SK-N-SH treated with all-trans-retinoic acid at 6 μM for 48 hours (cell line): ENCODE data around the gene CTNS.
"Not testable (repeated sequence)": the region's sequence is repeated elsewhere in the genome, so short reads cannot be mapped to it uniquely, and the experiment has no call there.

Experiments used
- ATAC-seq: fragments of 200-7000 bp; cut with Tn5 transposase; 3 replicates; pipeline ENCODE4 v1.9.1; 2020; ENCODE audit warnings: mild to moderate bottlenecking, moderate library complexity
- ARNTL ChIP-seq: fragments of 450-650 bp; formaldehyde crosslinking; IDR thresholded peaks from 2 replicates; pipeline ENCODE4 v1.5.0; 2020; ENCODE audit warnings: low read depth, mild to moderate bottlenecking, moderate library complexity, borderline replicate concordance
- BACH2 ChIP-seq: fragments of 250-450 bp; sonication (Bioruptor Pico); IDR thresholded peaks from 2 replicates; pipeline ENCODE4 v1.9.0; 2021; ENCODE audit warnings: mild to moderate bottlenecking, borderline replicate concordance
- CSRNP3 ChIP-seq: fragments of 250-450 bp; sonication (Bioruptor Pico); IDR thresholded peaks from 2 replicates; pipeline ENCODE4 v1.5.1; 2021; ENCODE audit warnings: mild to moderate bottlenecking, moderate library complexity
- GLIS3 ChIP-seq: fragments of 250-450 bp; sonication (Bioruptor Pico); IDR thresholded peaks from 2 replicates; pipeline ENCODE4 v1.5.0; 2020; ENCODE audit warnings: mild to moderate bottlenecking, moderate library complexity
- ISL1 ChIP-seq: fragments of 250-450 bp; sonication (Bioruptor Pico); IDR thresholded peaks from 2 replicates; pipeline ENCODE4 v2.1.2; 2022; ENCODE audit warnings: mild to moderate bottlenecking, moderate library complexity
- OSR1 ChIP-seq: fragments of 250-450 bp; sonication (Bioruptor Pico); IDR thresholded peaks from 2 replicates; pipeline ENCODE4 v1.8.0; 2022; ENCODE audit warnings: moderate library complexity, mild to moderate bottlenecking, inconsistent platforms
- POU6F1 ChIP-seq: fragments of 250-450 bp; sonication (Bioruptor Pico); IDR thresholded peaks from 2 replicates; pipeline ENCODE4 v1.8.0; 2021; ENCODE audit warnings: low read depth, mild to moderate bottlenecking, moderate library complexity, borderline replicate concordance
- PPARA ChIP-seq: fragments of 250-450 bp; sonication (Bioruptor Pico); IDR thresholded peaks from 2 replicates; pipeline ENCODE4 v1.5.0; 2020; ENCODE audit warnings: mild to moderate bottlenecking, borderline replicate concordance
- RARB ChIP-seq: fragments of 250-450 bp; sonication (Bioruptor Pico); IDR thresholded peaks from 2 replicates; pipeline ENCODE4 v1.8.0; 2021; ENCODE audit warnings: mild to moderate bottlenecking, moderate library complexity
- SNAI2 ChIP-seq: fragments of 250-450 bp; sonication (Bioruptor Pico); IDR thresholded peaks from 2 replicates; pipeline ENCODE4 v1.5.0; 2020; ENCODE audit warnings: mild to moderate bottlenecking, moderate library complexity
- TCF4 ChIP-seq: fragments of 250-450 bp; sonication (Bioruptor Pico); IDR thresholded peaks from 2 replicates; pipeline ENCODE4 v1.8.0; 2021; ENCODE audit warnings: mild to moderate bottlenecking, moderate library complexity, borderline replicate concordance
- TOX ChIP-seq: fragments of 250-450 bp; sonication (Bioruptor Pico); IDR thresholded peaks from 2 replicates; pipeline ENCODE4 v1.8.0; 2021; ENCODE audit warnings: mild to moderate bottlenecking, moderate library complexity, borderline replicate concordance
- ZFP3 ChIP-seq: fragments of 250-450 bp; sonication (Bioruptor Pico); IDR thresholded peaks from 2 replicates; pipeline ENCODE4 v1.5.0; 2020; ENCODE audit warnings: mild to moderate bottlenecking, moderate library complexity
- ZFP30 ChIP-seq: fragments of 450-650 bp; formaldehyde crosslinking; IDR thresholded peaks from 2 replicates; pipeline ENCODE4 v1.5.0; 2022; ENCODE audit warnings: mild to moderate bottlenecking, moderate library complexity
- ZNF70 ChIP-seq: fragments of 450-650 bp; formaldehyde crosslinking; IDR thresholded peaks from 2 replicates; pipeline ENCODE4 v1.5.0; 2020; ENCODE audit warnings: mild to moderate bottlenecking, moderate library complexity
- ZNF8 ChIP-seq: fragments of 450-650 bp; formaldehyde crosslinking; IDR thresholded peaks from 2 replicates; pipeline ENCODE4 v1.5.0; 2020; ENCODE audit warnings: mild to moderate bottlenecking, moderate library complexity
- TF ChIP-seq, protein P1 (sequence below): fragments of 250-450 bp; sonication (Bioruptor Pico); IDR thresholded peaks from 2 replicates; pipeline ENCODE4 v1.8.0; 2020; ENCODE audit warnings: mild to moderate bottlenecking, moderate library complexity, borderline replicate concordance
- TF ChIP-seq, protein P2 (sequence below): fragments of 250-450 bp; sonication (Bioruptor Pico); IDR thresholded peaks from 2 replicates; pipeline ENCODE4 v1.5.0; 2020; ENCODE audit warnings: mild to moderate bottlenecking, moderate library complexity

Gene CTNS

GRCh38 chr17:3699951-3700350, 63.4 kb downstream of the CTNS start (continued):
- no peak for TF ChIP-seq PPARA (CRISPR knock-in tag)

DNA sequence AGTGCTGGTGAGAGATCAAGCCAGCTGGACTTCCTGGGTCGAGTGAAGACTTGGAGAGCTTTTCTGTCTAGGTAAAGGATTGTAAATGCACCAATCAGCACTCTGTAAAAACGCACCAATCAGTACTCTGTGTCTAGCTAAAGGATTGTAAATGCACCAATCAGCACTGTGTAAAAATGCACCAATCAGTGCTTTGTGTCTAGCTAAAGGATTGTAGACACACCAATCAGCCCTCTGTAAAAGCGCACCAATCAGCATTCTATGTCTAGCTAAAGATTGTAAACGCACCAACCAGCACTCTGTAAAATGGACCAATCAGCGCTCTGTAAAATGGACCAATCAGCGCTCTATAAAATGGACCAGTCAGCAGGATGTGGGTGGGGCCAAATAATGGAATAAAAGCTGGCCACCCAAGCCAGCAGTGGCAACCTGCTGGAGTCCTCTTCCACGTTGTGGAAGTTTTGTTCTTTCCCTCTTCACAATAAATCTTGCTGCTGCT, 65.5 kb downstream of the CTNS start:
- ATAC-seq: not testable (repeated sequence)

DNA sequence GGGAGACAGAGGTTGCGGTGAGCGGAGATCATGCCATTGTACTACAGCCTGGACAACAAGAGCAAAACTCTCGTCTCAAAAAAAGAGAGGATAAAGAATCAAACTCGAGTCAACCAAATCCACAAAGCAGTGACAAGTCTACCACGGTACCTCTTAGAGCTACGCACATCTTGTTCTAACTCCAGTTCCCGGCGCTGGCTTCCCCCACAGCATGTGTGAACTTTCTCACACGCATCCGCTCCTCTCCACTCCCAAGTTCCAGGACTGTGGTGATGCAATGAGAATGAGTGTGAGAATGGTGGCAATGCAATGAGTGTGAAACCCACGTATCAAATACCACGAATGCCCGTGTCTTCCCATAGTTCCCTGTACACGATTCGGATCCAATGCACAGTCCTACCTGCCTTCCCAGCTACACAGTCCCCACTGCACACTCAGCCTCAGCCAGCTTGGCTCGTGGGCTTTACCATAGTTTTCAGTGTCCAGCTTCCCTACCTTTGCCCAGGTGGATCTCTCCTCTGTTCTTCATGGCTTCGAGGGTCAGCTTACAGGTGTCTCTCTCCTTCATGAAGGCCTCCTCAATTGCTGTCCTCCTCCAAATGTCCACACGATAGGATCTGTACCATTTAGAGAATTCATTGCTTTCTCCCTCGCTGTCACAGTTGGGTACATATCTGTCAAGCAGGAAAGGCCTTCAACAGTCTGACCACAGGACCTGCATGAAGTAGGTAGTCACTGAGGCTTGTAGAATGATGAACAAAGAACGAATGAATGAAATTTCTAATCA, 68.6 kb downstream of the CTNS start:
- TF ChIP-seq OSR1 (CRISPR knock-in tag): no peak
- TF ChIP-seq SNAI2 (CRISPR knock-in tag): no peak
- TF ChIP-seq ARNTL (CRISPR knock-in tag): no peak
- no peak for TF ChIP-seq ZFP30 (CRISPR knock-in tag)
- no peak for TF ChIP-seq GLIS3 (CRISPR knock-in tag)
- TF ChIP-seq ZNF8 (CRISPR knock-in tag): no peak
- no peak for TF ChIP-seq TCF4 (CRISPR knock-in tag)
- TF ChIP-seq CSRNP3 (CRISPR knock-in tag): no peak
- TF ChIP-seq BACH2 (CRISPR knock-in tag): no peak

GRCh38 chr17:3705718-3705984, 69.1 kb downstream of the CTNS start:
- not testable (repeated sequence) for ATAC-seq

More for the DNA sequence above, 68.6 kb downstream of the CTNS start:
- no peak for ATAC-seq

DNA sequence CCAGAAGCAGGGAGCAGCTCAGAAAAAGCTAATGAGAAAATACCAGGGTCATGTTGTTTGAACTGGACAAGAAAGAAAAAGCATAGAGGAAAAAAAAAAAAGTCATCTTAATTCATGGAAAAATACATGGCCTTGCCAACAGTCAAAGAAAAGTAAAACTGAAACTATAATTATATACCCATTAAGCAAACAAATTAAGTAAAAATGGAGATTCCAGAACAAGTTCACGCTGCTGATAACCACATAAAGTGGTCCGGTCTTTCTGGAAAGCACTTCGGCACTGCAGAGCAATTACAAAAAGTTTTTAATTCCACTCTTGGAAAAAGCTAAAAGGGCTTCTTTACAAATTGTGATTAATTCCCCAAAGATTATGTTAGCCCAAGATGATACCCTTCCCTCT, 71.8 kb downstream of the CTNS start:
- TF ChIP-seq ZFP3 (CRISPR knock-in tag) (no peak), PPARA (CRISPR knock-in tag) (no peak), ZNF8 (CRISPR knock-in tag) (no peak), TOX (no peak), ZFP30 (CRISPR knock-in tag) (no peak), TCF4 (CRISPR knock-in tag) (no peak), BACH2 (CRISPR knock-in tag) (no peak), RARB (no peak)
- TF ChIP-seq, protein P1, sequence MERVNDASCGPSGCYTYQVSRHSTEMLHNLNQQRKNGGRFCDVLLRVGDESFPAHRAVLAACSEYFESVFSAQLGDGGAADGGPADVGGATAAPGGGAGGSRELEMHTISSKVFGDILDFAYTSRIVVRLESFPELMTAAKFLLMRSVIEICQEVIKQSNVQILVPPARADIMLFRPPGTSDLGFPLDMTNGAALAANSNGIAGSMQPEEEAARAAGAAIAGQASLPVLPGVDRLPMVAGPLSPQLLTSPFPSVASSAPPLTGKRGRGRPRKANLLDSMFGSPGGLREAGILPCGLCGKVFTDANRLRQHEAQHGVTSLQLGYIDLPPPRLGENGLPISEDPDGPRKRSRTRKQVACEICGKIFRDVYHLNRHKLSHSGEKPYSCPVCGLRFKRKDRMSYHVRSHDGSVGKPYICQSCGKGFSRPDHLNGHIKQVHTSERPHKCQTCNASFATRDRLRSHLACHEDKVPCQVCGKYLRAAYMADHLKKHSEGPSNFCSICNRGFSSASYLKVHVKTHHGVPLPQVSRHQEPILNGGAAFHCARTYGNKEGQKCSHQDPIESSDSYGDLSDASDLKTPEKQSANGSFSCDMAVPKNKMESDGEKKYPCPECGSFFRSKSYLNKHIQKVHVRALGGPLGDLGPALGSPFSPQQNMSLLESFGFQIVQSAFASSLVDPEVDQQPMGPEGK (CRISPR knock-in tag): no peak
- ATAC-seq: no peak

DNA sequence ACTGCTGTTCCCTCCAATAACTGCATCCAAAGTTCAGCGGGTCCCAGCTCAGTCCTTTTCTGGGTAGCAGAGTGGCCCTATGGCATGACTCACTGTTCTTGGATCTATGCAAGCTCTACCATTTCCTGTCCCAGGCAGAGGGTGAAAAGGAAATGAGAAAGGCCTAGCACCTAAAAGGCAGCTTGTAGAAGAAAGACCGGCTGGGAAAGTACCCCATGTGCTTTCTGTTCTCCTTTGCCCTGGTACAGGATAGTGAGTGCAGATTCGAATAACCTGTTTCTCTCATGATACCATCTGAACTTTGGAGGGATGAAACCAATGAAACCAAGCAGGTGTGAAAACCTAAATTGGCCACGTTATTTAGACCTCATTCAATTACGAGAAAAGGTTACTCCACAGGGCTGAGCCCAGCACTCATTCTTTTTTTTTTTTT, 74.4 kb downstream of the CTNS start:
- no peak for TF ChIP-seq ZNF70 (CRISPR knock-in tag)
- TF ChIP-seq GLIS3 (CRISPR knock-in tag): no peak
- no peak for TF ChIP-seq RARB
- no peak for TF ChIP-seq ISL1 (CRISPR knock-in tag)
- no peak for TF ChIP-seq POU6F1 (CRISPR knock-in tag)
- no peak for TF ChIP-seq ZNF8 (CRISPR knock-in tag)
- TF ChIP-seq, protein P1 (CRISPR knock-in tag): no peak
- no peak for TF ChIP-seq PPARA (CRISPR knock-in tag)
- TF ChIP-seq SNAI2 (CRISPR knock-in tag): no peak
- TF ChIP-seq OSR1 (CRISPR knock-in tag): no peak
- no peak for TF ChIP-seq ARNTL (CRISPR knock-in tag)
- TF ChIP-seq, protein P2, sequence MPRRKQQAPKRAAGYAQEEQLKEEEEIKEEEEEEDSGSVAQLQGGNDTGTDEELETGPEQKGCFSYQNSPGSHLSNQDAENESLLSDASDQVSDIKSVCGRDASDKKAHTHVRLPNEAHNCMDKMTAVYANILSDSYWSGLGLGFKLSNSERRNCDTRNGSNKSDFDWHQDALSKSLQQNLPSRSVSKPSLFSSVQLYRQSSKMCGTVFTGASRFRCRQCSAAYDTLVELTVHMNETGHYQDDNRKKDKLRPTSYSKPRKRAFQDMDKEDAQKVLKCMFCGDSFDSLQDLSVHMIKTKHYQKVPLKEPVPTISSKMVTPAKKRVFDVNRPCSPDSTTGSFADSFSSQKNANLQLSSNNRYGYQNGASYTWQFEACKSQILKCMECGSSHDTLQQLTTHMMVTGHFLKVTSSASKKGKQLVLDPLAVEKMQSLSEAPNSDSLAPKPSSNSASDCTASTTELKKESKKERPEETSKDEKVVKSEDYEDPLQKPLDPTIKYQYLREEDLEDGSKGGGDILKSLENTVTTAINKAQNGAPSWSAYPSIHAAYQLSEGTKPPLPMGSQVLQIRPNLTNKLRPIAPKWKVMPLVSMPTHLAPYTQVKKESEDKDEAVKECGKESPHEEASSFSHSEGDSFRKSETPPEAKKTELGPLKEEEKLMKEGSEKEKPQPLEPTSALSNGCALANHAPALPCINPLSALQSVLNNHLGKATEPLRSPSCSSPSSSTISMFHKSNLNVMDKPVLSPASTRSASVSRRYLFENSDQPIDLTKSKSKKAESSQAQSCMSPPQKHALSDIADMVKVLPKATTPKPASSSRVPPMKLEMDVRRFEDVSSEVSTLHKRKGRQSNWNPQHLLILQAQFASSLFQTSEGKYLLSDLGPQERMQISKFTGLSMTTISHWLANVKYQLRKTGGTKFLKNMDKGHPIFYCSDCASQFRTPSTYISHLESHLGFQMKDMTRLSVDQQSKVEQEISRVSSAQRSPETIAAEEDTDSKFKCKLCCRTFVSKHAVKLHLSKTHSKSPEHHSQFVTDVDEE: no peak
- TF ChIP-seq TCF4 (CRISPR knock-in tag): no peak
- TF ChIP-seq, all 23 proteins: peak for 0
- ATAC-seq: peak; percentile 49; the same call in 2 of the 3 replicates
